ENCODE data around the gene SPATA13. TPM values are rescaled to one million over a fixed set of nuclear protein-coding genes. Genes with fewer than 3 reads are reported as not detected.

SPATA13 gene
- polyA plus RNA-seq, 1 experiment = 3.6 TPM

- ChIA-PET CTCF (interaction anchor here (0.9 to 4.2 kb wide), 5 partner anchors 15 to 313 kb away, joined by 3 to 19 read pairs (median 4); no protein-coding TSS in a partner anchor), POLR2A (no interaction called here)
- Histone ChIP-seq H3K36me3 (ENCODE audit: control insufficient read depth, insufficient read depth, low read length) (no peaks in the 10 kb centered on the region), H3K27me3 (ENCODE audit: control insufficient read depth, insufficient read depth, low read length) (no peaks in the 10 kb centered on the region), H3K4me3 (ENCODE audit: low read depth, low read length) (no peak overlapping the region)
- TF ChIP-seq CTCF (IDR thresholded peaks at IDR 0.05; ENCODE audit: insufficient read depth, low read depth, low read length) = no peak
- no peak for DNase-seq (ENCODE audit: low read depth)
Observed at GRCh38 chr13:24234200-24234915, 73.8 kb downstream of the SPATA13 start.

- TF ChIP-seq CTCF (IDR thresholded peaks at IDR 0.05; ENCODE audit: insufficient read depth, low read depth, low read length) = no peak
- CTCF ChIA-PET = interaction anchor here (0.6 kb wide), 1 partner anchor 21 kb away, joined by 3 read pairs; no protein-coding TSS in a partner anchor
- DNase-seq (ENCODE audit: low read depth) = no peak
- H3K36me3 ChIP-seq (ENCODE audit: control insufficient read depth, insufficient read depth, low read length) = no peaks in the 10 kb centered on the region
- POLR2A ChIA-PET = no interaction called here
- no peaks in the 10 kb centered on the region for H3K27me3 ChIP-seq (ENCODE audit: control insufficient read depth, insufficient read depth, low read length)
- H3K4me3 ChIP-seq (ENCODE audit: low read depth, low read length) = no peak overlapping the region
Observed at GRCh38 chr13:24237356-24237755, 76.8 kb downstream of the SPATA13 start.

GRCh38 chr13:24241336-24241735 lies 80.8 kb downstream of the SPATA13 start:
- POLR2A ChIA-PET = no interaction called here
- H3K27me3 ChIP-seq (ENCODE audit: control insufficient read depth, insufficient read depth, low read length) = no peaks in the 10 kb centered on the region

GRCh38 chr13:24242100-24242499 lies 81.6 kb downstream of the SPATA13 start:
- H3K4me3 ChIP-seq (ENCODE audit: low read depth, low read length) = no peak overlapping the region
- no peaks in the 10 kb centered on the region for H3K36me3 ChIP-seq (ENCODE audit: control insufficient read depth, insufficient read depth, low read length)
- ChIA-PET POLR2A (no interaction called here), CTCF (no interaction called here)
- H3K27me3 ChIP-seq (ENCODE audit: control insufficient read depth, insufficient read depth, low read length) = no peaks in the 10 kb centered on the region
- no peak for TF ChIP-seq CTCF (IDR thresholded peaks at IDR 0.05; ENCODE audit: insufficient read depth, low read depth, low read length)
- DNase-seq (ENCODE audit: low read depth) = no peak

More at GRCh38 chr13:24241336-24241735, 80.8 kb downstream of the SPATA13 start:
- no peaks in the 10 kb centered on the region for H3K36me3 ChIP-seq (ENCODE audit: control insufficient read depth, insufficient read depth, low read length)
- no peak for TF ChIP-seq CTCF (IDR thresholded peaks at IDR 0.05; ENCODE audit: insufficient read depth, low read depth, low read length)
- no peak overlapping the region for H3K4me3 ChIP-seq (ENCODE audit: low read depth, low read length)
- CTCF ChIA-PET = no interaction called here
- no peak for DNase-seq (ENCODE audit: low read depth)

- CTCF ChIA-PET = no interaction called here
- Histone ChIP-seq H3K27me3 (ENCODE audit: control insufficient read depth, insufficient read depth, low read length) (no peaks in the 10 kb centered on the region), H3K4me3 (ENCODE audit: low read depth, low read length) (no peak overlapping the region), H3K36me3 (ENCODE audit: control insufficient read depth, insufficient read depth, low read length) (no peaks in the 10 kb centered on the region)
- no peak for DNase-seq (ENCODE audit: low read depth)
- POLR2A ChIA-PET = no interaction called here
- no peak for TF ChIP-seq CTCF (IDR thresholded peaks at IDR 0.05; ENCODE audit: insufficient read depth, low read depth, low read length)
Observed at GRCh38 chr13:24243302-24243701, 82.8 kb downstream of the SPATA13 start.
